ENCODE results near the gene C16orf90.

Gene C16orf90

GRCh38 chr16:3495176-3495575, at the start of gene C16orf90:
TSS of gene C16orf90 (minus strand) at chr16:3495489. CDS start at chr16:3495421, 68 bp downstream.
- no peak for DNase-seq

GRCh38 chr16:3542601-3543373, 47.5 kb upstream of the C16orf90 start:
- no peak for DNase-seq

- no peak for DNase-seq
These were observed 46.4 kb upstream of the C16orf90 start for GRCh38 chr16:3541527-3542155.

GRCh38 chr16:3538222-3538621, 42.9 kb upstream of the C16orf90 start:
- no peak for DNase-seq

GRCh38 chr16:3536851-3537250, 41.6 kb upstream of the C16orf90 start:
- DNase-seq = no peak

- DNase-seq = no peak
These were observed 41.0 kb upstream of the C16orf90 start for GRCh38 chr16:3536271-3536731.

GRCh38 chr16:3534126-3534525, 38.8 kb upstream of the C16orf90 start:
- DNase-seq = no peak

- no peak for DNase-seq
These were observed 37.5 kb upstream of the C16orf90 start for GRCh38 chr16:3532741-3533140.

- DNase-seq = no peak
These were observed 35.2 kb upstream of the C16orf90 start for GRCh38 chr16:3530371-3530914.

GRCh38 chr16:3529175-3529574, 33.9 kb upstream of the C16orf90 start:
- DNase-seq = no peak

GRCh38 chr16:3528406-3528805, 33.1 kb upstream of the C16orf90 start:
- no peak for DNase-seq

GRCh38 chr16:3527216-3527829, 32.0 kb upstream of the C16orf90 start:
- peak; percentile 64 to 77 (median 71) for DNase-seq

GRCh38 chr16:3525951-3526350, 30.7 kb upstream of the C16orf90 start:
- DNase-seq = no peak

- DNase-seq = no peak
These were observed 28.0 kb upstream of the C16orf90 start for GRCh38 chr16:3523281-3523680.

- no peak for DNase-seq
These were observed 25.6 kb upstream of the C16orf90 start for GRCh38 chr16:3520841-3521240.

GRCh38 chr16:3520413-3520812, 25.1 kb upstream of the C16orf90 start:
- no peak for DNase-seq

GRCh38 chr16:3519581-3519980, 24.3 kb upstream of the C16orf90 start:
- DNase-seq = no peak

GRCh38 chr16:3518986-3519348, 23.7 kb upstream of the C16orf90 start:
- no peak for DNase-seq

- no peak for DNase-seq
These were observed 23.1 kb upstream of the C16orf90 start for GRCh38 chr16:3518292-3518985.

- DNase-seq = no peak
These were observed 20.6 kb upstream of the C16orf90 start for GRCh38 chr16:3515897-3516296.

- no peak for DNase-seq
These were observed 19.3 kb upstream of the C16orf90 start for GRCh38 chr16:3514621-3515020.

GRCh38 chr16:3513892-3514583, 18.7 kb upstream of the C16orf90 start:
- no peak for DNase-seq

All from suppressor macrophage treated with lipopolysaccharide for 1 hour (primary cell).